GM08714 (cell line): Measurements from ENCODE around the gene RPS25.
"Not testable (repeated sequence)": the region's sequence is repeated elsewhere in the genome, so short reads cannot be mapped to it uniquely, and the experiment has no call there.

ENCODE experiments used
- H3K4me3 ChIP-seq: fragments of 200-500 bp; sonication (Bioruptor generic); 2 replicates; pipeline ENCODE4 v1.5.1; 2014; ENCODE audit warnings: mild to moderate bottlenecking, low read length, inconsistent platforms
- ZNF274 ChIP-seq: IDR thresholded peaks from 2 replicates; pipeline ENCODE4 v1.6.1; 2012; ENCODE audit warnings: mild to moderate bottlenecking, low read depth, low read length

The RPS25 gene

DNA sequence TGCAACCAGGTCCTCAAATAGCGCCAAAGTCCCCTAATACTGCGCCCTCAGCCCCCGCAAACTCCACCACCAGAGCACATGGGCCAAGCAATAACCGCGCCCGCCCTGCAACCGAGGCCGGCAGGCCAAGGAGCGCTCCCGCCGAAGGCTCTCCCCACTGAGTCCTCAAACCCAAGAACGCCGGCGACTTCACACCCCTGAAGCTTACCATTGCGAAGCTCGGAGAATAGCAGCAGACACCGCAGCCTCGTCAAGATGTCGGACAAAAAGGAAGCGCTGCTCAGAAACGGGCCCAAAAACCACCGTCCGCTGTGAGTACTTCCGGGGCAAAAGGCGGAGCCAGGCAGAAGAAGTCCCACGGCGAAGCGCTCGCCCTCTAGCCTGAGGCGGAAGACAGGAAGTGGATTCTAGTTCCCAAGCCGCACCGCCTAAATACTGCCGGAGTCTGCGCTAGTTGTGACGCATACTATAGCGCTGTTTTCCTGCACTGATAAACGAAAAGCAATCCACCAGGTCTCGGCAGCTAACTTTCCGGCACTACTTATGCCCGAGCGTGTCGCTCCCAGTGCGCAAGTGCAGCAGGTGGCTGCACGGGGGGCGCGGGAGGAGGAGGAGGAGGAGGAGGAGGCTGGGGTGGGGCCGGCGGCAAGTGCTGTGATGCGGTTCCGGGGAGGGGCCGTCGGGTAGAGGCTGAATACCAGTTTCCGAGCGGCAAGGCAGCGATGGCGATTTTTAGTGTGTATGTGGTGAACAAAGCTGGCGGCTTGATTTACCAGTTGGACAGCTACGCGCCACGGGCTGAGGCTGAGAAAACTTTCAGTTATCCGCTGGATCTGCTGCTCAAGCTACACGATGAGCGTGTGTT lies at the start of gene RPS25, which contains the start of gene TRAPPC4:
Gene RPS25 (minus strand): TSS at position 270 of the 865 bp plus-strand sequence. CDS start 59 bp downstream, at position 211.
Gene TRAPPC4 (plus strand): TSS at position 693 of the 865 bp plus-strand sequence. CDS start 30 bp downstream, at position 723.
- H3K4me3 ChIP-seq, result peak within 1 kb of the TSS; percentile 77
- TF ChIP-seq ZNF274, result no peak

DNA sequence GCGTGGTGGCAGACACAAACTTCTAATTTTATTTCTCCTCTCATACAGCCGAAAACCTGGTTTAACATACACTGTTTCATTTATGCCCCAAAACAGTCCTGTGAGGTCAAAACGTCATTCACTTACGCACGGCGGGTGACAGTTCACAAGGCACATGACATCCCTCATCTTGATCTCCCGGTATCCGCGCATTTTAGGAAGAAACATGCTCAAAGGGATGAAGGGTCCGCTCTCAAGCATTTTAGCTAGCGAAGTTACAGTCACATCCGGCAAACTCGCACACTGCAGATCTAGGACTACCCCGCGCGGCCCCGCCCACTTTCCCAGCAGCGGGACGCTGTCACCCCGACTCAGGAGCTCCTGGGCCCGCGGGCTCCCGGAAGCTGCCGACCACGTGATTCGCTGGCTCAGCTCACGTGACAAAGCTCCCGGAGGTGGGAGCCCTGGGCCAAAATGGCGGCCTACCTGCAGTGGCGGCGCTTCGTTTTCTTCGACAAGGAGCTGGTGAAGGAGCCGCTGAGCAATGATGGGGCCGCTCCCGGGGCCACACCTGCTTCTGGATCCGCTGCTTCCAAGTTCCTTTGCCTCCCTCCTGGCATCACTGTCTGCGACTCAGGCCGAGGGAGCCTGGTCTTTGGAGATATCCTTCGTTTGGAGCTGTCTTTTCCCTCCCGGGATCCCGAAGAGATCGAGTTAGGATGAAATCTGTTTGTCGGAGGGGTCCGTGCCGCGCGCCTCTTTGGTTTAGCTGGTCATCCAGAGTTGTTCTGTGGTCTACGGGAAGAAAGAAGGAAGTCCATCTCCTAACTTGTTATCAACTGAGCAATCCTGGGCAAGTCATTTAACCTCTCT lies 49.5 kb upstream of the RPS25 start, which contains the start of gene VPS11:
Gene VPS11 (plus strand): TSS at position 448 of the 852 bp plus-strand sequence. CDS start 6 bp downstream, at position 454.
- H3K4me3 ChIP-seq, result peak within 1 kb of the TSS; percentile 79
- no peak for TF ChIP-seq ZNF274

DNA sequence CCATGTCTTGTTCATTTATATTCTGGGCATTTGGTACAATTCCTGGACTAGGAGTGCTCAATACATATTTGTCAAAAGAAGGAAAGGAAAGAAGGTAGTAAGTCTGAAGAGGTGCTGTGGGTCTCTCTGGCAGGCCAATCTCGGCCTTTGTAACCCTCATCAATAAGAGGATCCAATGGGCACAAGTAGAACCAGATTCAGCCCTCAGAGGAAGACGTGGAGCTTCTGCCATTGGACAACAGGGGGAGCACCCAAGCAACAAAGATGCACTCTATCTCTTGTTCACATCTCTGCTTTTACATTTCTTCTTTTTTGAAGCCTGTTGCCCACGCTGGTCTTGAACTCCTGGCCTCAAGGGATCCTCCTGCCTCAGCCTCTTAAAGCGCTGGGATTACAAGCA lies 47.2 kb upstream of the RPS25 start:
- no peak overlapping the region for H3K4me3 ChIP-seq
- TF ChIP-seq ZNF274, result no peak

DNA sequence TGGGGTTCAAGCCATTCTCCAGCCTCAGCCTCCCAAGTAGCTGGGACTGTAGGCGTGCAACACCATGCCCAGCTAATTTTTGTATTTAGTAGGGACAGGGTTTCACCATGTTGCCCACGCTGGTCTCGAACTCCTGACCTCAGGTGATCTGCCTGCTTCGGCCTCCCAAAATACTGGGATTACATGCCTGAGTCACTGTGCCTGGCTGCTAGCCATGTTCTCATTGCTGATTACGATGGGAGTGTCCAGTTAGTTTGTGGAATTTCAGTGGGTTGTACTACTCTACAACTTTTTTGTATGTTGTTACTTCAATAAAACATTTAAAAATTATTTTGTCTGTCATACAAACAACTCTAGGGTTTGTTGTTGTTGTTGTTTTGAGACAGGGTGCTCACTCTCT lies 44.6 kb upstream of the RPS25 start:
- no peak overlapping the region for H3K4me3 ChIP-seq
- no peak for TF ChIP-seq ZNF274

DNA sequence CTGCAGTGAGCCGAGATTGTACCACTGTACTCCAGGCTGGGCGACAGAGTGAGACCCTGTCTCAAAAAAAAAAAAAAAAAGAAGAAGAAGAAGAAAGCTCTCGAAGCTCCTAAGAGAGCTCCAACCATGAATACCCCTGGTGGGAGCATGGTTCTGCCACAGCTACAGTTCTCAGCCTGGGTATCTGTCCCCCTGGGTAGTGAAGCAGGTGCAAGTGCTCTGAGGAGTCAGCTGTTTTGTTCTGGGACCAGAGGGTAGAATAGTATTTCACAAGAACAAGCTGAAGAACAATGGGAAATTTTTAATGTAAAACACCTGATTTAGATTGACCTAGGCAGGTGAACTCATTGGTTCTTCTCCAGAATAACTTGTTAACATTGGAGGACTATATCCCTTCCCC lies 43.1 kb upstream of the RPS25 start:
- H3K4me3 ChIP-seq, result no peak overlapping the region
- no peak for TF ChIP-seq ZNF274

DNA sequence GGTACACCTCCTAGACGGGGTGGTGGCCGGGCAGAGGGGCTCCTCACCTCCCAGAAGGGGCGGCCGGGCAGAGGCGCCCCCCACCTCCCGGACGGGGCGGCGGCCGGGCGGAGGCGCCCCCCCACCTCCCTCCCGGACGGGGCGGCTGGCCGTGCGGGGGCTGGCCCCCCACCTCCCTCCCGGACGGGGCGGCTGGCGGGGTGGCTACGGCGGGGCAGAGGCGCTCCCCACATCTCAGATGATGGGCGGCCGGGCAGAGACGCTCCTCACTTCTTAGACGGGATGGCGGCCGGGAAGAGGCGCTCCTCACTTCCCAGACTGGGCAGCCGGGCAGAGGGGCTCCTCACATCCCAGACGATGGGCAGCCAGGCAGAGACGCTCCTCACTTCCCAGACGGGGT lies 41.0 kb upstream of the RPS25 start:
- H3K4me3 ChIP-seq, result not testable (repeated sequence)

DNA sequence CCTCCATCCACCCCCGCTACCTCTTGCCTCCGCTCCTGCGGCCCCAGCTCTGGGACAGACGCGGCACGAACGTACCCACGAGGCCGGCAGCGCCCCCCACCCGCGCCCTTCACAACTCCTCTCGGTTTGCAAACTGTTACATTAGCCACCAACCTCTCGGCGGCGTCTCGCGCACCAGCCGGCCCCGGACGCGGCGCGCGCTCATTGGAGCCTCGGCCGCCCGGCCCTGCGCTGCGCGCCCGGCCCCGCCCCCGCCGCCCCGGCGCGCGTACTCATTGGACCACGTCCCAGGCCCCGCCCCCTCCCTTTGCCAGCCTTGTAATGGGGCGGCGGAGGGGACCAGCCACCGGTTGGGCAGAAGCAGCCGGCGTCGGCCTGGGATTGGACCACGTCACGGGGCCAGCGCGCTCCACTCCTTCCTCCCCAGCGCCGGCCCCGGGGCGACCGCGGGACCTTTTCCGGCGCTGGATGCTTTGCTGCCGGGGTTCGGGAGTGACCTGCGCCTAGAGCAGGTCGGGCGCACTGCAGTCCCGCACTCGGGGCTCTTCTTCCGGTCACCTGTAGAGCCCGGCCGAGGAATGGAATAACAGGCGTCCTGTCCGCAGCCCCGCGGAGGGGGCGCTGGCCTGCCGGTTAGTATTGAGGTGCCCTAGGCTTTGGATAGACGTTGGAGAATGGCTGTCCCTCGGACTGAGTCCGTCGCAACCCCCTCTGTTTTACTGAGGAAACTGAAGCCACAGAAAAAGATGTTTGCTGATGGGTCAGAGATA lies 39.0 kb upstream of the RPS25 start, which contains the start of gene HYOU1:
Gene HYOU1 (minus strand): TSS at position 206 of the 770 bp plus-strand sequence. CDS start 1,045 bp downstream, outside the sequence.
- peak within 1 kb of the TSS; percentile 97 for H3K4me3 ChIP-seq
- no peak for TF ChIP-seq ZNF274

DNA sequence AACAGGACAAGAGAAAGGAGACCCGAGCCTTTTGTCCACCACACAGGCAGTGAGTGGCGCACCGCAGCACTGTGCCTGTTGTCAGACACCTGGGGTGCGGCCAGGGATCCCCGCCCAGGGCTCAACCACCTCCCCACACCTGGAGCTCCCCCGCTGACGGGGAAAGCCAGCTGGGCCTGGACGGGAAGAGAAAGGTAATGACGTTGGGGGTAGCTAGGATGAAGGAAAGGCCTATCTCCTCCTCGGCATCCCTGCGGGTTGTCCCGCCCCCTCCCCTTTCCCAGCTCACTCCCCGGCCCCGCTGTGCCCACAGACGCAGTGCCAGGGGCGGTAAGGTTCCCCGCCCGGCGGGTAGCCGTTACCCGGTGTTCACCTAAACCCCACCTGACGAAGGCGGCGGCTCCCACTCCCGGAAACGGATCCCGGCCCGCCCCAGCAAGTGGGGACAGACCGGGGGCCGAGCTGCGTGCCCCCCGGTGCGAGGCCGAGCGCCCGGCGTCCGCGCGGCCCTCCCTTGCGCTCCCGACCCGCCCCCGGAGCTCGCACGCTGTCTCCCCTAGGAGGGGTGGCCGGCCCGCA lies 38.4 kb upstream of the RPS25 start:
- peak overlapping the region; percentile 92 for H3K4me3 ChIP-seq
- no peak for TF ChIP-seq ZNF274

DNA sequence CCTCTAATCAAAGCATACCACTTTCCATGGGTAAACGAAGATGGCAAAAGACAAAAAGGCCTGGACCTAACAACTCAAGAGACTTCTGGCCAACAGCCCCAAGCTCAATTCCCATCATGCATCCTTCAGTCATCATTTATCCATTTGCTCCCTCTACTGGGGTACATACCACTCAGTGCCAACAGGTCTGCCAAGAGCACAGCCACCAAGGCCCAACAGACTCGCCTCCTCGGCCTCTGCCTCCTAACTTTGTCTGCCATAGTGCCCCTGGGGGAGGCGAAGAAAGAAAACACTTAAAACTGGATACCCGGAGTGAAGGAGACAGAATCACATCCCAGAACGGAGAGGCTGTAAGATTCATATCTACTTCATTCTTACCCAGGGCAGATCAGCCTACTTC lies 37.8 kb upstream of the RPS25 start:
- no peak for TF ChIP-seq ZNF274
- H3K4me3 ChIP-seq, result peak overlapping the region; percentile 92

DNA sequence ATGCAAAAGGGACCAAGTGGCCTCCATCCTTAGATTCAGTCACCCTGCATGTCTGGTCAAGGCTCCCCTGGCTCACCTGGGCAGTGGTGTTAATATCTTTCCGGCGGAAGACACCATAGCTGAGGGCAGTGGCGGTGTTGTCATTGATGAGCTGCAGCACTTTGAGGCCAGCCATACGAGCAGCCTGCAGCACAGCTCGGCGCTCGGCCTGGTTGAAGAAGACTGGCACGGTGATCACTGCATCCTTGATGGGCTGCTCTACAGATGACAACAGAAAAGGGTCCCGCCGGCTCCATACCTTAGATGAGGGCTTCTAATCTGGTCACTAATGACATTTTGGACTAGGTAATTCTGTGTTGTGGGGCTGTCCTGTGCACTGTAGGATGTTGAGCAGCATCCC lies 36.3 kb upstream of the RPS25 start:
- no peak for TF ChIP-seq ZNF274
- H3K4me3 ChIP-seq, result no peak overlapping the region

DNA sequence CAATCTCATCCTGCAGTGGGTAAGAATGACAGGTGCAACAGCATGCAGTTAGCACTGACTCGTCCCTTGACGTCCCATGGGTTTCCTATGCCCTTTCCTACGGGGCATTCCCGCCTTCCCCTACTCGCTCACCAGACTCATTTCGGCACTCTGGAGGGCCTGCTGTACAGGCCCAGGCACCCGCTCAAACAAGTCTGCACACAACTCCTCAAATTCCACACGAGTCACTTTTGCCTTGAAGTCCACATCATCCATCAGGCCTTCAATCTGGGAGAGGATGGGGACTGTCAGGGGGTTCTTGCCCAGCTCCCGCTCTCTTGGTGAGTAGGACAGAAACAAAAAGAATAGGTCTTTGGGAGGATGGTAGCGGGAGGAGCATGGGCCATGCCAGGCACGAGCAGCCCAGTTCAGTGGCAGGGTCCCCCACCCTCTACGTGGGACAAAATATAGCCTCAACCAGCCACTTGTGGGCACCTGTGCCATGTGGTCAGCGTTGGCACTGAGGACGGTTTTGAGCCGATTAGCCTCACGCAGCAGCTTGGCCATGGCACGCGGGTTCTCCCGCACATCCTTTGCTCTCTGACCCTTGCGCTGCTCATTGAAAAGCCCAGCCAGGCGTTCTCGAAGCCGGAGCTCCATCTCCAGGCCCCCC lies 34.1 kb upstream of the RPS25 start:
- H3K4me3 ChIP-seq, result no peak overlapping the region
- TF ChIP-seq ZNF274, result no peak

DNA sequence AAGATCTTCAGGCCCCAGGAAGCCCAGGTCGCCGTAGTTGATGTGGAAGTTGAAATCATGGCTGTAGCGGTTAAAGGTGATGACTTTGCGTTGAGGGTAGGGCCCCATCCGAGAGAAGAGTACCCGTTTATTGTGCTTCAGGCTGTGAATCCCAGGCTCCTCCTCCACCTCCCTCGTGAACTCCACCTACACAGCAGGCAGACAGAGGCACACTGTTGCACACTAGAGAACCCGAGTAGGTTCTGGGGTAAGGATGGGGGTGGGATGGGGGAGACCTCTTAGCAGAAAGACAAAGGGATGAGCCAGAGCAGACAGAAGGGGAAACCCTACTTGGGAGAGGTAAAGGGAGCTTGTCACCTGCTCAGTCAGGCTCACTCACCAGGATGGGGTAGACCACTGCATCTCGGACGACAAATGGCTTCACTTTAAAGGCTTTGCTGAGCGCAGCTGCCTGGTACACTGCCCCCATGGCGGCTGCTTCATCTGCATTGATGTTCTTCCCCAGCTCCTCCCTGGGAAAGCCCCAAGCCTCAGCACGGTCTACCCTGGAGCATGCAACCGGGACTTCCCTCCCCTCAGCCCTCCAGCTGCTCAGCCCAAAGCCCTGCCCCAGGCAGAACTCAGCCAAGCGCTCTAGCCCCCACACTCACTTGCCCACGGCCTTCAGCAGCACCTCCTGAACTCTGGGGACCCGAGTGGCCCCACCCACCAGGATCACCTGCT lies 33.5 kb upstream of the RPS25 start:
- no peak overlapping the region; the same call in 1 of the 2 replicates for H3K4me3 ChIP-seq
- TF ChIP-seq ZNF274, result no peak
